Measurements from ENCODE around the gene C1QTNF8. TPM values are rescaled to one million over a fixed set of nuclear protein-coding genes. Genes with fewer than 3 reads are reported as not detected.

Gene C1QTNF8
- total and polyA plus RNA-seq, 12 donors, result 0.15 TPM; not detected in 11

DNA sequence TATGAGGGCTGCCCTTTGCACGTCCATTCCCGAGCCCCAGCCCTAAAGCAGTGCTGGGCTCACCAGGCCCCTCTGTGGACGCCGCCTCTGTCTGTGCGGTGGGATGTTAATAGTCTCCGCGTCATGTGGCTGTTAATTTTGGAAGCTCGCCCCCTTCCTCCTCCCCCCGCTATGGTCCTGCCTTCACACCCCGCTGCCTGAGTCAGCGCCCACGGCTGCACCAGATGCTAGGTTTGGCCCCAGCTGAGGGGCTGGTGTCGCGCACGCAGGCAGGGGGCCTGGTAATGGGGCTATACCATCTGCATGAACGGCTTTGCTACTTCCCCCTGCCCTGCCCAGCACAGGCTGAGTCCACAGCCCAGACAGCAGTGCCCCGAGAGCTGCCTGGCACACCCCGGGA, 27.6 kb downstream of the C1QTNF8 start:
- peaks cover 0 to 7% (median 0%) of the 10 kb centered on the region in 9 donors for H3K4me1 ChIP-seq

DNA sequence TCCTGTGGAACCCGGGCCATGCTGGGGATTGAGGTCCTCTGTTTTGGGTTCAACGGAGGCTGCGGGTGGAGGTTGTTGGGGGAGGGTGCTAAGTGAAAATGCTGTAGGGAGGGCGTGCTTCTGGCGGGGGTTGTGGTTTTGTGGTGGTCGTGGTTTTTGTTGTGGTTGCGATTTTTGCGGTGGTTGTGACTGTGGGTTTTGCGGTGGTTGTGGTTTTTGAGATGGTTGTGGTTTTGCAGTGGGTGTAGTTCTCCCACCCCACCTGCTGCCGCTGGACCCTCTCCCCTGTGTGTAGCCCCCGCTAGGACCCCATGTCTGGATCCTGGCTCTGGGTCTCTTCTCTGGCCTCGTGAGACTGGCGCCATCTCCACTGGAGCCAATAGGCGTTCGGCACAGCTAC, 28.4 kb downstream of the C1QTNF8 start:
- 66 to 69% methylated on average over 15 of the region's 15 CpGs for WGBS, 2 donors
- no peak for DNase-seq
- Histone ChIP-seq H3K27ac (no peak overlapping the region), H3K27me3 (peaks cover 19 to 98% (median 91%) of the 10 kb centered on the region in 7 donors), H3K9me3 (no peaks in the 10 kb centered on the region), H3K36me3 (no peaks in the 10 kb centered on the region), H3K4me1 (peaks cover 0 to 7% (median 0%) of the 10 kb centered on the region in 9 donors), H3K4me3 (no peak overlapping the region)
- intact Hi-C loops (cut with DNase I), result no loop called here
- TF ChIP-seq, protein P1, sequence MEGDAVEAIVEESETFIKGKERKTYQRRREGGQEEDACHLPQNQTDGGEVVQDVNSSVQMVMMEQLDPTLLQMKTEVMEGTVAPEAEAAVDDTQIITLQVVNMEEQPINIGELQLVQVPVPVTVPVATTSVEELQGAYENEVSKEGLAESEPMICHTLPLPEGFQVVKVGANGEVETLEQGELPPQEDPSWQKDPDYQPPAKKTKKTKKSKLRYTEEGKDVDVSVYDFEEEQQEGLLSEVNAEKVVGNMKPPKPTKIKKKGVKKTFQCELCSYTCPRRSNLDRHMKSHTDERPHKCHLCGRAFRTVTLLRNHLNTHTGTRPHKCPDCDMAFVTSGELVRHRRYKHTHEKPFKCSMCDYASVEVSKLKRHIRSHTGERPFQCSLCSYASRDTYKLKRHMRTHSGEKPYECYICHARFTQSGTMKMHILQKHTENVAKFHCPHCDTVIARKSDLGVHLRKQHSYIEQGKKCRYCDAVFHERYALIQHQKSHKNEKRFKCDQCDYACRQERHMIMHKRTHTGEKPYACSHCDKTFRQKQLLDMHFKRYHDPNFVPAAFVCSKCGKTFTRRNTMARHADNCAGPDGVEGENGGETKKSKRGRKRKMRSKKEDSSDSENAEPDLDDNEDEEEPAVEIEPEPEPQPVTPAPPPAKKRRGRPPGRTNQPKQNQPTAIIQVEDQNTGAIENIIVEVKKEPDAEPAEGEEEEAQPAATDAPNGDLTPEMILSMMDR (IDR thresholded peaks at IDR 0.05), result no peak
- ATAC-seq, result no peak

More for the DNA sequence above, 27.6 kb downstream of the C1QTNF8 start:
- 72 to 77% methylated on average over 18 of the region's 18 CpGs for WGBS, 2 donors
- Histone ChIP-seq H3K9me3 (no peaks in the 10 kb centered on the region), H3K27me3 (peaks cover 19 to 98% (median 96%) of the 10 kb centered on the region in 7 donors), H3K4me3 (no peak overlapping the region), H3K36me3 (no peaks in the 10 kb centered on the region), H3K27ac (no peak overlapping the region)
- intact Hi-C loops (cut with DNase I), result no loop called here
- no peak for DNase-seq
- TF ChIP-seq, protein P1 (IDR thresholded peaks at IDR 0.05), result no peak
- ATAC-seq, result peak in 1 of 8 donors; percentile 18

DNA sequence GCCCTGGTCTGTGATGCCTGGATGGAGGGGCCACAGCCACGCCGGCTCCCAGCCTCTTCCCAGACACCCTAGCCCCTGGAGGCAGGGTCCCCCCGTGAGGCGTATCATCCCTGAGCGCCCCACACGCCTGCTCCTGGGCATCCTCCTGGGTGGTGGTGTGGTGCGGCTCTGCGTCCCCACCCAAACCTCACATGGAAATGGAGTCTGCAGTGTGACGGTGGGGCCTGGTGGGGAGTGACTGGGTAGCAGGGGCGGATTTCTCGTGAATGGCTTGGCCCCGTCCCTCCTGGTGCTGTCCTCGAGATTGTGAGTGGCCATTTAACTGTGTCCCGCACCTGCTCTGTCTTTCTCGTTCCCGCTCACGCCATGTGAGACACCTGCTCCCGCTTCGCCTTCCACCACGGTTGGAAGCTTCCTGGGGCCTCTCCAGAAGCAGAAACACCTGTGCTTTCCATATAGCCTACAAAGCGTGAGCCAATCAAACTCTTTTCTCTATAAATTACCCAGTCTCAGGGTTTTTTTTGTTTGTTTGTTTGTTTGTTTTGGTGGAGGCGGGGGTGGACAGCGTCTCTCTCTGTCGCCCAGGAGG, 29.4 kb downstream of the C1QTNF8 start:
- Histone ChIP-seq H3K36me3 (no peaks in the 10 kb centered on the region), H3K4me1 (peaks cover 0 to 7% (median 0%) of the 10 kb centered on the region in 9 donors), H3K27me3 (peaks cover 13 to 91% (median 81%) of the 10 kb centered on the region in 7 donors), H3K4me3 (no peak overlapping the region), H3K27ac (no peak overlapping the region), H3K9me3 (no peaks in the 10 kb centered on the region)
- intact Hi-C loops (cut with DNase I), result no loop called here
- DNase-seq (no peak), ATAC-seq (no peak)
- WGBS, 2 donors, result 59 to 62% methylated on average over 24 of the region's 24 CpGs
- TF ChIP-seq, protein P1 (IDR thresholded peaks at IDR 0.05), result no peak

DNA sequence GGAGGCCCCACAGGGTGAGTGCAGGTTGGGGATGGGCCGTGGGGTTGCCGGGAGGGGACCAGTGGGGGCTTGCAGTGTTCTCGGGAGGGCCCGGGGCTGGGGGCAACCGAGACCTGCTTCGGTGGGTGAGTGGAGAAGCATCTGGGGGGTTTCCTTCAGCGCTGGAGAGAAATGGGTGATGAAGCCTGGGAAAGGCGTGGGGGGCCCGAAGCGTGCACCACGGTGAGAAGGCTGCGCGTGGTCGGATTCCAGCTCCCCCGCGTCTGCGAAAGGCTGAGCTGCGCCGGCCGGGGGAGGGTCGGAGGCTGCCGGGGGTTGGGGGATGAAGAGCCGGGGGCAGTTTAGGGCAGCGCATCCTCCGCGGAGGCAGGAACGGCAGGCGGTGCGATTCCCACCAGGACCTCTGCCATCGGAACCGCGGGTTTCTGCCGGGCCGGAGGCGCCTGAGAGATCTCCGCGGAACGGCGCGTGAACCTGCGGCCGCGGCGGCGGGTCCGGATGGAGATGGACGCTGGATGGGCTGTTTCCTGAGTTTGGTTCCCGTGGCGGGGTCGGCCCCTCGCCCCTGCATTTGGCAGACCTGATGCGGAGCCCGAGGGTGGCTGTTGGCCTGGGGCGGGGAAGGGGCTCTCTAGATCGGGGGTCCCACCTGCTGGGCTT, 30.4 kb downstream of the C1QTNF8 start:
- Histone ChIP-seq H3K4me3 (no peak overlapping the region), H3K36me3 (no peaks in the 10 kb centered on the region), H3K9me3 (no peaks in the 10 kb centered on the region), H3K4me1 (peaks cover 0 to 2% (median 0%) of the 10 kb centered on the region in 9 donors), H3K27me3 (peaks cover 9 to 84% (median 71%) of the 10 kb centered on the region in 7 donors), H3K27ac (no peak overlapping the region)
- TF ChIP-seq, protein P1 (IDR thresholded peaks at IDR 0.05), result no peak
- intact Hi-C loops (cut with DNase I), result no loop called here
- no peak for ATAC-seq
- no peak for DNase-seq
- 15 to 23% methylated on average over 54 to 55 of the region's 55 CpGs for WGBS, 2 donors

Data from heart right ventricle (tissue), 16 donors.